GM18907 (cell line): ENCODE measurements around the gene DAW1.
"Not testable (repeated sequence)": the region's sequence is repeated elsewhere in the genome, so short reads cannot be mapped to it uniquely, and the experiment has no call there.

ENCODE experiments used
- ATAC-seq: cut with Tn5 transposase; IDR thresholded peaks from one replicate; pipeline ENCODE4 v1.9.1; 2021; ENCODE audit warnings: mild to moderate bottlenecking, moderate library complexity; ENCODE audit not compliant: unreplicated experiment

DAW1 gene, protein sequence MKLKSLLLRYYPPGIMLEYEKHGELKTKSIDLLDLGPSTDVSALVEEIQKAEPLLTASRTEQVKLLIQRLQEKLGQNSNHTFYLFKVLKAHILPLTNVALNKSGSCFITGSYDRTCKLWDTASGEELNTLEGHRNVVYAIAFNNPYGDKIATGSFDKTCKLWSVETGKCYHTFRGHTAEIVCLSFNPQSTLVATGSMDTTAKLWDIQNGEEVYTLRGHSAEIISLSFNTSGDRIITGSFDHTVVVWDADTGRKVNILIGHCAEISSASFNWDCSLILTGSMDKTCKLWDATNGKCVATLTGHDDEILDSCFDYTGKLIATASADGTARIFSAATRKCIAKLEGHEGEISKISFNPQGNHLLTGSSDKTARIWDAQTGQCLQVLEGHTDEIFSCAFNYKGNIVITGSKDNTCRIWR

DNA sequence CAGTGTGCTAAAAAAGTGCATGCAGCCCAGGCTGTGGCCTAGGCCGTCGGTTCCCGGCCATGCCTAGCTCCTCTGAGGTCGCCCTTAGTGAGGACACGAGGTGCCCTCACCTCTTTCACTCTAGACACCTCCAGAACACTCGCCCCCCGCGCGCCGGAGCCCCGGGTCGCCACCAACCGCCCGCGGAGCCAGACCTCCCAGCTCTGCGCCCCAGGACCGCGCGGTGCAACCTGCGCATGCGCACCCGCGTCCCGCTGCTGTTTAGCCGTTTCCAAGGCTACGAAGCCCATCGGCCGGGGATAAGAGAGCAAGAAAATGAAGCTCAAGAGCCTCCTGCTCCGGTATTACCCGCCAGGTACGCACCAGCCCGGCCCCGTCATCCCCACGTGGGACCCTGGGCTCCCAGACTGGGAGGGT lies at the start of gene DAW1:
Gene DAW1, plus strand, starts transcription at position 257 of the 417 bp plus-strand sequence. Its CDS starts 59 bp downstream, at position 316.
- peak; percentile 87 for ATAC-seq

- no peak for ATAC-seq
These were observed 48.9 kb upstream of the DAW1 start for GRCh38 chr2:227822416-227823003.

GRCh38 chr2:227823922-227824321 lies 47.5 kb upstream of the DAW1 start:
- no peak for ATAC-seq

DNA sequence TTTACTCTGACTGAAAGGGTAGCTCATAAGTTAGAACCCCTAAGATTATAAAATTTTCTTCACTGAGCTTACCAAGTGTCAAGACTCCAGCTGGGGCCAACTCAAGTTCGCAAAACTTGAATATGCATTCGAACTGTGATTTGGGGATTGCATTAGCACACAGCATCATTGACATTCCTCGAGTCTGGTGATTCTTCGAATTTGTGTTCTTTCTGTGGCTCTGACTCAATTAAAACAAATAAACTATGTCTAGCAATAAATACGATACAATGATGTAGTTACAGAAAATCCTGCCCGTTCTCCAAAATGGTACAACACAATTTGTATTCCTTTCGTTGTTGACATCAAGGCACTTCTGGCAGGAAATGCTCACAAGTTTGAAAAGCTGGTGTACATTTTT lies 46.7 kb upstream of the DAW1 start:
- no peak for ATAC-seq

- ATAC-seq = no peak
These were observed 45.4 kb upstream of the DAW1 start for GRCh38 chr2:227826019-227826521.

- no peak for ATAC-seq
These were observed 44.9 kb upstream of the DAW1 start for GRCh38 chr2:227826563-227826962.

DNA sequence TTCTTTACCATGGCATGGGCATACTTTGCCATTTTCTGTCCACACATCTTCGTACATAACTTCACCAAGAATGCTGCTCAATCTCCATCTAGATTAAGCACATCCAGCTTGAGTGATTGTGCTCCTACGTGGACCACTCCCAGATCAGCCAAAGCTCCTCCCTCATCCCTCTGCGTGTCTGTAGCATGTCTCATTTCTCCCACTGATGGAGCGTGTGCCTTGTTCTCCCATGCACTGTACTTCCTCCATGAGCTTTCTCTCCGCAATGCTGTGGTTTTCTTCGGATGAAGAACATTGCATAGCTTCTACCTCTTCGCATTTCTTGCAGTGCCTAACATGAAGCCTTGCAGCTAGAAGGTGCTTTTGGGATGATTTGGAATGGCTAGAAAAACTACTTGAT lies 44.3 kb upstream of the DAW1 start:
- no peak for ATAC-seq

- ATAC-seq = no peak
These were observed 42.9 kb upstream of the DAW1 start for GRCh38 chr2:227828477-227828912.

DNA sequence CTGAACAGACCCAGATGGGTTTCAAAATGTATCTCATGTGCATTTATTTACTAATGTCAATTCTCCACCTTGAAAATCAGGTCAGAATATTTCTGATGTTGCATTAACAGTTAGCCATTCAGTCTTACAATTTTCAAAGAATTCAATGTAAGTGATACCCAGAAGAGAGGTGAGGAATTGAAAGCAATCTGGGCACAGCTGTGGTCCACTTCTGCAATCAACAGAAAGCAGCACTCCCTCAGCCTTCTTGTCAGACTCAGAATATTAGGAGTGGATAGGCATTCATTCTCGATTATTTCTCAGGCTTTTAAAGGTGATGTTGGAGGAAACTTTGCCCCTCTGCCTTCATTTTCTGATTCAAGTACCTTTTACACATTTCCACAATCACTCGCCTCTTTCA lies 42.1 kb upstream of the DAW1 start:
- ATAC-seq = no peak

DNA sequence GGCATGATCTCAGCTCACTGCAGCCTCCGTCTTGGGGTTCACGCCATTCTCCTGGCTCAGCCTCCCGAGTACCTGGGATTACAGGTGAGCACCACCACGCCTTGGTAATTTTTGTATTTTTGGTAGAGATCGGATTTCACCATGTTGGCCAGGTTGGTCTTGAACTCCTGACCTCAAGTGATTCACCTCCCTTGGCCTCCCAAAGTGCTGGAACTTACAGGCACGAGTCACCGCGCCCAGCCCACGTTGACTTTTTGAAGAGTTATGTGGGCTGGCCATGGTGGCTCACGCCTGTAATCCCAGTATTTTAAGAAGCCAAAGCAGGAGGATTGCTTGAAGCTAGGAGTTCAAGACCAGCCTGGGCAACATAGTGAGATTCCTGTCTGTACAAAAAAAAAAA lies 37.0 kb upstream of the DAW1 start:
- no peak for ATAC-seq

- no peak for ATAC-seq
These were observed 36.3 kb upstream of the DAW1 start for GRCh38 chr2:227834916-227835650.

DNA sequence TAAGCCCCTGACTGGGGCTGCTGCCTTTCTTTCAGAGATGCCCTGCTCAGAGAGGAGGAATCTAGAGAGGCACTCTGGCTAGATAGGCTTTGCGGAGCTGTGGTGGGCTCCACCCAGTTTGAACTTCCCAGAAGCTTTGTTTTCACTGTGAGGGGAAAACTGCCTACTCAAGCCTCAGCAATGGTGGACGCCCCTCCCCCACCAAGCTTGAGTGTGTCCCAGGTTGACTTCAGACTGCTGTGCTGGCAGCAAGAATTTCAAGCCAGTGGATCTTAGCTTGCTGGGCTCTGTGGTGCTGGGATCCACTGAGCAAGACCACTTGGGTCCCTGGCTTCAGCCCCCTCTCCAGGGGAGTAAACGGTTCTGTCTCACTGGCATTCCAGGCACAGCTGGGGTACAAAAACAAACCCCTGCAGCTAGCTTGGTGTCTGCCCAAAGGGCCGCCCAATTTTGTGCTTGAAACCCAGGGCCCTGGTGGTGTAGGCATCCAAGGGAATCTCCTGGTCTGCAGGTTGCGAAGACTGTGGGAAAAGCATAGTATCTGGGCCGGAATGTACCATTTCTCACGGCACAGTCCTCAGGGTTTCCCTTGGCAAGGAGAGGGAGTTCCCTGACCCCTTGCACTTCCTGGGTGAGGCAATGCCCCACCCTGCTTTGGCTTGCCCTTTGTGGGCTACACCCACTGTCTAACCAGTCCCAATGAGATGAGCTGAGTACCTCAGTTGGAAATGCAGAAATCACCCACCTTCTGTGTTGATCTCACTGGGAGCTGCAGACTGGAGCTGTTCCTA lies 31.9 kb upstream of the DAW1 start:
- not testable (repeated sequence) for ATAC-seq

GRCh38 chr2:227846831-227847230 lies 24.6 kb upstream of the DAW1 start:
- ATAC-seq = peak; percentile 60

DNA sequence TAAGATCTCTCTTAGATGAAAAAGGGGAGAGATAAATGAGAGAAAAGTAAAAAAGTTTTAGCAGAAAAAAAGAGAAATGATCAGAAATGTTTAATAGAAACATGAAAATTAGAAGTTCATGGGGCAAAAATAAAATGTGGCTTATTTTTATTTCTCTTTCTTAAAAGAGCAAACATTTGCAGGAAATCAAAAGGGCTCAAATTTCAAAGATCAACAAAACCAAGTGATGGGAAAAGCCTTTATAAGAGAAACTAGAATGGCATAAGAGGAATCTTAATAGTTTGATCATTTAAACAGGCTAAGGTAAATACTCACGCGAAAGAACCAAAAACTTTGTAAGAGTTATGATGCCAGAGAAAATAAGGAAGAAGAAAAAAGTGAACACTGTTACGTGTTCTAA lies 23.3 kb upstream of the DAW1 start:
- no peak for ATAC-seq

- peak; percentile 75 for ATAC-seq
These were observed 22.8 kb upstream of the DAW1 start for GRCh38 chr2:227848586-227848985.

DNA sequence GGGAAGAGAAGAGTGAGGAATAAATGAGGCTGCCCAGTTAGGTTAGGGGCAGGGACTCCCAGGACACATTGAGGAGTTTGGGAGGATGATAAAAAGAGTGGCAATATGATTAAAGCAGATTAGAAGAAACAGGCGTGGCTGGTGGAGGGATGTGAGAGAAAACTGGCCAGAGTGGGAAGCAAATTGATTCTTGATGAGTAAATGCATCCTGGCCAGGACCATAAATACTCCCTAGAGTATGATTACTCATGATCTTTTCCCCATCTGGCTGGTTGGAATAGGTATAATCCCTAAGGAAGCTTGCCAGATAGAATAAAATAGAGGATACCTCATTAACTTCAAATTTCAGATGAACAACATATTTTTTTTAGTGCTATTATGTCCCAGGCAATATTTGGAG lies 21.5 kb upstream of the DAW1 start:
- no peak for ATAC-seq

DNA sequence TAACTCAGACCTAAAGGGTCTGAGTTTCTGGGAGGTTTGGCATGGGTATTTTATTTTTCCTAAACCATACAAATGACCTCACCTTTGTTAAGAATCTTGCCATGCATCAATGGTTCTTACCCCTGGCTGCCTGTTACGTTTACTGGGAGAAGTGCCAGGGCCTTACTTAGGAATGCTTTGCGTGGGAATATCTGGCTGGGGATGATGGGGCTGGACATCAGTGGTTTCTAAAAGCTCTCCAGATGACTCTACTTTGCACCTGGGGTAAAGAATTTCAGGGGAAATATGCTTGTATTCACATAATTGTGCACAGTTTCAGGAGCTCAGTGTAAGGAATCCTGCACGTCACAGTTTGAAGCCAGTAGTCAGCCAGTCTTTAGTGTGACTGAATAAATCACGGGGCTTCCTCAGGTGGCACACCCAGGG lies 18.2 kb upstream of the DAW1 start:
- ATAC-seq = no peak

- ATAC-seq = no peak
These were observed 17.6 kb upstream of the DAW1 start for GRCh38 chr2:227853765-227854271.

- no peak for ATAC-seq
These were observed 16.0 kb upstream of the DAW1 start for GRCh38 chr2:227855440-227855839.

- no peak for ATAC-seq
These were observed 14.7 kb upstream of the DAW1 start for GRCh38 chr2:227856697-227857096.
